ENCODE results near the gene HOXC13. TPM values are rescaled to one million over a fixed set of nuclear protein-coding genes. Genes with fewer than 3 reads are reported as not detected.

HOXC13 gene
- total and polyA plus RNA-seq, 7 experiments from 2014 or later, result not detected

DNA sequence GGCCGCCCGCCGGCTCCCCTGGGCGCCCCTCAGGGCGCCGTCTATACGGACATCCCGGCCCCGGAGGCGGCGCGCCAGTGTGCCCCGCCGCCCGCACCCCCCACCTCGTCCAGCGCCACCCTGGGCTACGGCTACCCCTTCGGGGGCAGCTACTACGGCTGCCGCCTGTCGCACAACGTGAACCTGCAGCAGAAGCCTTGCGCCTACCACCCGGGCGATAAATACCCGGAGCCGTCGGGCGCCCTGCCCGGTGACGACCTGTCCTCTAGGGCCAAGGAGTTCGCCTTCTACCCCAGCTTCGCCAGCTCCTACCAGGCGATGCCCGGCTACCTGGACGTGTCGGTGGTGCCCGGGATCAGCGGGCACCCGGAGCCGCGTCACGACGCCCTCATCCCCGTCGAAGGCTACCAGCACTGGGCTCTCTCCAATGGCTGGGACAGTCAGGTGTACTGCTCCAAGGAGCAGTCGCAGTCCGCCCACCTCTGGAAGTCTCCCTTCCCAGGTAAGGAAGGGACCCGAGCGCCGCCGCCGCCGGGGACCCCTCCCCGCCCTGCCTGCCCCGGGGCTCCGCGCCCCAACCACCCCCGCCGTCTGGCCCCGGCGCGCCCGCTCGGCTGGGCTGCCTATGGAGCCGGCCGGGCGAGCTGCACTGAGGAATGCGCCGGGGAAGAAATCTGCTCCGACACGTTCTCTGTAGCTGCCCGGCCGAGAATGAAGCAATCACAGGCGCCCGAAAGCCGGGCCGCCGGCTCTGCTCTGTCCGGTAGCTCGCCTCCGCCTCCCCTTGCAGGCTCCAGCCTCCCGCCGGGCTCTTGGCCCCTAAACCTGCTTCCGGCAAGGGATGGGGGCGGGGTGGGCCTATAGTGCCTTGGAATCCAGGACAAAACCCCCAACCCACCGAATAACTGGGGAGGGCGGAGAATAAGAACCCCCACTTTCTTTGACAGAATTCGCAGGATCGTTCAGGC is 794 bp downstream of the HOXC13 start:
- CTCF ChIA-PET, result no interaction called here
- Histone ChIP-seq H3K9me3 (ENCODE audit: control insufficient read depth in 2 of 3, low read length in 3 of 3) (no peaks in the 10 kb centered on the region), H3K36me3 (ENCODE audit: control insufficient read depth in 2 of 3, insufficient read depth in 3 of 3, low read length in 3 of 3) (no peaks in the 10 kb centered on the region), H3K27ac (ENCODE audit: low read depth, low read length) (no peak overlapping the region), H3K27me3 (ENCODE audit: control insufficient read depth in 2 of 2, insufficient read depth in 2 of 2, low read length in 2 of 2) (peaks cover 18 to 47% of the 10 kb centered on the region in 2 donors), H3K4me1 (ENCODE audit: control insufficient read depth in 2 of 2, insufficient read depth in 2 of 2, low read length in 2 of 2) (peaks cover 0 to 3% of the 10 kb centered on the region in 2 donors), H3K4me3 (ENCODE audit: low read length) (no peak overlapping the region)
- Mint-ChIP-seq H3K4me3 (peak overlapping the region in 7 of 10 donors; percentile 3 to 58 (median 20)), H3K36me3 (peaks cover 0 to 1% (median 0%) of the 10 kb centered on the region in 5 donors), H3K27ac (peak overlapping the region in 3 of 9 donors; percentile 5 to 42 (median 7)), H3K9me3 (peaks cover 0 to 16% (median 0%) of the 10 kb centered on the region in 11 donors), H3K27me3 (peaks cover 84 to 95% (median 90%) of the 10 kb centered on the region in 5 donors), H3K4me1 (peaks cover 0 to 35% (median 23%) of the 10 kb centered on the region in 7 donors)
- DNase-seq (no peak), ATAC-seq (no peak)
- intact Hi-C loops (cut with micrococcal nuclease), result loop anchor here in 1 of 2 donors (5.0 kb wide), 3 partner anchors 43 to 113 kb away; partner anchors contain the start of gene HOXC4
- POLR2A ChIA-PET, result no interaction called here

DNA sequence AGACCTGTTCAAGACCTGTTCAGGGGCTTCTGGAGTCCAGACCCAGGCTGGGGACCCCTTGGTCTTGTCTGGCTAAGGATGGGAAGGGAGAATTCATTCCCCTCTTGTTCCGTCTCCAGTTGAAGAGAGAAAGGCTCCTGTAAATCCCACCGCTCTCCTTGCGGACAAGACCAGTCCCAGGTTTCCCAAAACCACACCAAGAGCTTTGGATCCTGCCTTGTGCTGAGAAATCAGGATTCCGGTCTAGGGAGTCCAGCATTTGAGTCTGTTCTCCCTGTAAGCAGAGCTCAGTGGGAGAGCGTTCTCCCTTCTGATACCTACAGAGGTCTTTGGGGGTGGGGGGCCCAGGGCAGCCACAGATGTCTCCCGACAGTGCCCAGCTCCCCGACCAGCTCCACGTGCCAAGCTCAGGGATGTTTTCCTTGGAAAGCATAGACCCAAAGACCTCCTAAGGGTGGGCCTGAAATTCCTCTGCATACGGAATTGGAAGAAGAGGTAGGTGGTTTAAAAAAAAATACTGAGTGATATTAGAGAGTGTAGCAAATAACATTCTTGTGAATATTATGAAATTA is 1.9 kb downstream of the HOXC13 start:
- intact Hi-C loops (cut with micrococcal nuclease), result loop anchor here in 1 of 2 donors (5.0 kb wide), 1 partner anchor 112 kb away; the partner anchor contains the start of gene HOXC4
- ChIA-PET CTCF (interaction anchor here (1.0 kb wide), 1 partner anchor 66 kb away, joined by 3 read pairs; no protein-coding TSS in a partner anchor), POLR2A (no interaction called here)
- H3K4me1 Mint-ChIP-seq, result peaks cover 2 to 33% (median 17%) of the 10 kb centered on the region in 7 donors
- peak overlapping the region in 3 of 10 donors; percentile 0 to 44 (median 3) for H3K4me3 Mint-ChIP-seq
- DNase-seq (no peak), ATAC-seq (no peak)
- H3K27ac ChIP-seq (ENCODE audit: low read depth, low read length), result no peak overlapping the region
- peaks cover 0 to 1% (median 0%) of the 10 kb centered on the region in 5 donors for H3K36me3 Mint-ChIP-seq
- peaks cover 18 to 51% of the 10 kb centered on the region in 2 donors for H3K27me3 ChIP-seq (ENCODE audit: control insufficient read depth in 2 of 2, insufficient read depth in 2 of 2, low read length in 2 of 2)
- peaks cover 84 to 95% (median 90%) of the 10 kb centered on the region in 5 donors for H3K27me3 Mint-ChIP-seq
- no peaks in the 10 kb centered on the region for H3K9me3 ChIP-seq (ENCODE audit: control insufficient read depth in 2 of 3, low read length in 3 of 3)
- no peak overlapping the region for H3K4me3 ChIP-seq (ENCODE audit: low read length)
- H3K27ac Mint-ChIP-seq, result peak overlapping the region in 2 of 9 donors; percentile 7 to 43
- H3K9me3 Mint-ChIP-seq, result peaks cover 0 to 16% (median 0%) of the 10 kb centered on the region in 11 donors
- H3K36me3 ChIP-seq (ENCODE audit: control insufficient read depth in 2 of 3, insufficient read depth in 3 of 3, low read length in 3 of 3), result no peaks in the 10 kb centered on the region
- no peaks in the 10 kb centered on the region for H3K4me1 ChIP-seq (ENCODE audit: control insufficient read depth in 2 of 2, insufficient read depth in 2 of 2, low read length in 2 of 2)

DNA sequence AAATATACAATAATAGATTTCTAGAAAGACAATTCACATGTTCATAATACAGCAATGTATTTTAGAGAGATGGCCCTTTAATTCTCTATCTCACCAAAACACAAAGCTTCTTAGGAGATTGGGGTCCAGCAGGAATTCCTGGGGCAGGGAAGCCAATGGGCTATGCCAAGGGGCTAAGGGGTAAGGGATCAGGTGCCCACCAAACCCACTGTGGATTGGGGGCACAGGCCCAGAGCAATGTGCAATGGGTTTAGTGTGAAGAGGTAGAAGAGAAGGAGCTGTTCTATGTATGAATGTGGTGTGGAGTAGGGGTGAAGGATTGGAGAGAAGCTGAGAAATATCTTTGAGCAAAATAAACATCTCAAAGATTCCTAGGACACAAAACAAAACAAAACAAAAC is 2.6 kb downstream of the HOXC13 start:
- POLR2A ChIA-PET, result no interaction called here
- CTCF ChIA-PET, result interaction anchor here (1.0 kb wide), 1 partner anchor 66 kb away, joined by 3 read pairs; no protein-coding TSS in a partner anchor
- ATAC-seq, result no peak

DNA sequence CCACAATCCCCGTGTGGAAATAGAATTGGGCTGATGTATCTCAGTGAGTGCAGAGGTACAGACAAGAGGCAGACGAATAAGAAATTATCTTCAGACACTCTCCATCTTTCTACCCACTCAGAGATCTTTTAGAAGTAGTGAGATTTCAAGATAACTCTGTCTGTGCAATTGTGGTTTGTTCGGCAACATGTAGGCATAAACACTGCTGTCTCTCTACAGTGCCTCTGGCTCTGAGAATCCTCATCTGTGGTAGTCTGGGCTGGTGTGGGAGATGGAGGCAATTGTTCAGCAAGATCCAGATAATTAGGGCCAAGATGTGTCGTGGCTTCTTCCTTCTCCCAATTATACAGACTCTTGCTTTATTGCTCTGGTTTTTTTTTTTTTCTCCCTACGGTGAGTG is 3.1 kb downstream of the HOXC13 start:
- peaks cover 0 to 25% (median 8%) of the 10 kb centered on the region in 7 donors for H3K4me1 Mint-ChIP-seq
- Histone ChIP-seq H3K9me3 (ENCODE audit: control insufficient read depth in 2 of 3, low read length in 3 of 3) (no peaks in the 10 kb centered on the region), H3K36me3 (ENCODE audit: control insufficient read depth in 2 of 3, insufficient read depth in 3 of 3, low read length in 3 of 3) (no peaks in the 10 kb centered on the region), H3K27me3 (ENCODE audit: control insufficient read depth in 2 of 2, insufficient read depth in 2 of 2, low read length in 2 of 2) (peaks cover 20 to 62% of the 10 kb centered on the region in 2 donors), H3K27ac (ENCODE audit: low read depth, low read length) (no peak overlapping the region), H3K4me1 (ENCODE audit: control insufficient read depth in 2 of 2, insufficient read depth in 2 of 2, low read length in 2 of 2) (no peaks in the 10 kb centered on the region), H3K4me3 (ENCODE audit: low read length) (no peak overlapping the region)
- H3K9me3 Mint-ChIP-seq, result peaks cover 0 to 16% (median 0%) of the 10 kb centered on the region in 11 donors
- ChIA-PET POLR2A (no interaction called here), CTCF (no interaction called here)
- H3K36me3 Mint-ChIP-seq, result peaks cover 0 to 1% (median 0%) of the 10 kb centered on the region in 5 donors
- ATAC-seq, result no peak
- intact Hi-C loops (cut with micrococcal nuclease), result loop anchor here in 1 of 2 donors (5.0 kb wide), 1 partner anchor 111 kb away; the partner anchor contains the start of gene HOXC4
- peaks cover 86 to 95% (median 90%) of the 10 kb centered on the region in 5 donors for H3K27me3 Mint-ChIP-seq
- H3K27ac Mint-ChIP-seq, result no peak overlapping the region
- no peak for DNase-seq
- no peak overlapping the region for H3K4me3 Mint-ChIP-seq

More for the DNA sequence above, 2.6 kb downstream of the HOXC13 start:
- no peaks in the 10 kb centered on the region for H3K36me3 ChIP-seq (ENCODE audit: control insufficient read depth in 2 of 3, insufficient read depth in 3 of 3, low read length in 3 of 3)
- no peak for DNase-seq
- peaks cover 0 to 16% (median 0%) of the 10 kb centered on the region in 11 donors for H3K9me3 Mint-ChIP-seq
- H3K27me3 Mint-ChIP-seq, result peaks cover 84 to 95% (median 90%) of the 10 kb centered on the region in 5 donors
- peak overlapping the region in 1 of 9 donors; percentile 41 for H3K27ac Mint-ChIP-seq
- peaks cover 0 to 26% (median 10%) of the 10 kb centered on the region in 7 donors for H3K4me1 Mint-ChIP-seq
- H3K36me3 Mint-ChIP-seq, result peaks cover 0 to 1% (median 0%) of the 10 kb centered on the region in 5 donors
- intact Hi-C loops (cut with micrococcal nuclease), result loop anchor here in 1 of 2 donors (5.0 kb wide), 1 partner anchor 111 kb away; the partner anchor contains the start of gene HOXC4
- H3K27me3 ChIP-seq (ENCODE audit: control insufficient read depth in 2 of 2, insufficient read depth in 2 of 2, low read length in 2 of 2), result peaks cover 18 to 58% of the 10 kb centered on the region in 2 donors
- no peaks in the 10 kb centered on the region for H3K4me1 ChIP-seq (ENCODE audit: control insufficient read depth in 2 of 2, insufficient read depth in 2 of 2, low read length in 2 of 2)
- H3K4me3 Mint-ChIP-seq, result no peak overlapping the region
- H3K4me3 ChIP-seq (ENCODE audit: low read length), result no peak overlapping the region
- no peak overlapping the region for H3K27ac ChIP-seq (ENCODE audit: low read depth, low read length)
- no peaks in the 10 kb centered on the region for H3K9me3 ChIP-seq (ENCODE audit: control insufficient read depth in 2 of 3, low read length in 3 of 3)

DNA sequence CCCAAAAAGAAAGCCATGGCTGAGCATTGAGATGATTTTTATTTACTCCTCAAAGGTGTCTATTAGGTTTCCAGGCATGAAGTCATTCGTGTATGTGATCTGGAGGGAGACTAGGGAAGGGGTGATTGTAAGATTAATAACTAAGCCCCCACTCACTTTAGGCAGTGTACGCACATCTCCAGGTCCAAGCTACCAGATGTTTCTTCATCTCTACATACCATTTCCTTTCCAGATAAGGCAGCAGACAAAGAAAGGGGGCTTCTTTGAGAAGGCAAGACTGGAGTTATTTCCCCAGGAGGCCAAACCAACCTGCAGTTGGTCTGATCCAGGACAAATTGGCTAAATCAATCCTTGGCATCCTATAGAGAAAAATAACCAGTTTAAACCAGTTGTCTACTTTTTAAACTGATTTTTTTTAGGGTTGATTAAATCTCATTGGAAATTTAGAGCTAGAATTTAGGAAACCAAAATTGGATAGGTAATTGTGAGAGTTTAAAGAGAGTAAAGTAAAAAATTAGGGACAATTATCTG is 3.9 kb downstream of the HOXC13 start:
- Histone ChIP-seq H3K27ac (ENCODE audit: low read depth, low read length) (no peak overlapping the region), H3K9me3 (ENCODE audit: control insufficient read depth in 2 of 3, low read length in 3 of 3) (no peaks in the 10 kb centered on the region), H3K36me3 (ENCODE audit: control insufficient read depth in 2 of 3, insufficient read depth in 3 of 3, low read length in 3 of 3) (no peaks in the 10 kb centered on the region), H3K4me1 (ENCODE audit: control insufficient read depth in 2 of 2, insufficient read depth in 2 of 2, low read length in 2 of 2) (no peaks in the 10 kb centered on the region), H3K27me3 (ENCODE audit: control insufficient read depth in 2 of 2, insufficient read depth in 2 of 2, low read length in 2 of 2) (peaks cover 18 to 59% of the 10 kb centered on the region in 2 donors), H3K4me3 (ENCODE audit: low read length) (no peak overlapping the region)
- no peaks in the 10 kb centered on the region for H3K36me3 Mint-ChIP-seq
- intact Hi-C loops (cut with micrococcal nuclease), result loop anchor here in 1 of 2 donors (5.0 kb wide), 1 partner anchor 110 kb away; the partner anchor contains the start of gene HOXC4
- H3K4me3 Mint-ChIP-seq, result no peak overlapping the region
- peaks cover 83 to 91% (median 89%) of the 10 kb centered on the region in 5 donors for H3K27me3 Mint-ChIP-seq
- POLR2A ChIA-PET, result no interaction called here
- peaks cover 0 to 16% (median 0%) of the 10 kb centered on the region in 11 donors for H3K9me3 Mint-ChIP-seq
- DNase-seq (no peak), ATAC-seq (no peak)
- peaks cover 0 to 18% (median 6%) of the 10 kb centered on the region in 7 donors for H3K4me1 Mint-ChIP-seq
- CTCF ChIA-PET, result interaction anchor here (0.8 to 1.7 kb wide), 3 partner anchors 9 to 12 kb away, joined by 3 to 4 read pairs (median 3); partner anchors contain the start of gene HOXC12
- H3K27ac Mint-ChIP-seq, result no peak overlapping the region

DNA sequence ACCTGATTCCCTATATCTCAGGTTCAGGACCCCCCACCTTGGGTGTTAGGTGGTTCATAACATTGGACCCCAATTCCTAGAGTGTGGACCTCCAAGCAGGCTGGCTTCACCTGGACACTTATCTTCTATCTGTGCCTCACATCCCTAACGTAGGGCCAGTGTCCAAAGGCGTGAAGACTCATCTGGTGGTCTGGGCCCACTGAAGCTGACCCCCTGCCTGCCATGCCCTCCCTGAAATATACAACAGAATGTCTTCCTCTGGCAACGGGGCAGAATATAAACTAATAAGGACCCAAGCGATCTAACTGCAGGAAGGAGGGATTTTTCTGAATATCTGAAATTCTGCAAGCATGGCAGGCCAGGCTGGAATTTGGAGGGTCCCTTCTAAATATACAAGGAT is 5.6 kb downstream of the HOXC13 start:
- H3K27ac Mint-ChIP-seq, result no peak overlapping the region
- Histone ChIP-seq H3K9me3 (ENCODE audit: control insufficient read depth in 2 of 3, low read length in 3 of 3) (no peaks in the 10 kb centered on the region), H3K4me3 (ENCODE audit: low read length) (no peak overlapping the region), H3K36me3 (ENCODE audit: control insufficient read depth in 2 of 3, insufficient read depth in 3 of 3, low read length in 3 of 3) (no peaks in the 10 kb centered on the region), H3K4me1 (ENCODE audit: control insufficient read depth in 2 of 2, insufficient read depth in 2 of 2, low read length in 2 of 2) (no peaks in the 10 kb centered on the region), H3K27ac (ENCODE audit: low read depth, low read length) (no peak overlapping the region), H3K27me3 (ENCODE audit: control insufficient read depth in 2 of 2, insufficient read depth in 2 of 2, low read length in 2 of 2) (peaks cover 17 to 62% of the 10 kb centered on the region in 2 donors)
- peaks cover 0 to 11% (median 0%) of the 10 kb centered on the region in 11 donors for H3K9me3 Mint-ChIP-seq
- ChIA-PET CTCF (no interaction called here), POLR2A (no interaction called here)
- ATAC-seq (no peak), DNase-seq (no peak)
- peaks cover 0 to 10% (median 2%) of the 10 kb centered on the region in 7 donors for H3K4me1 Mint-ChIP-seq
- intact Hi-C loops (cut with micrococcal nuclease), result loop anchor here in 1 of 2 donors (5.0 kb wide), 1 partner anchor 108 kb away; the partner anchor contains the start of gene HOXC4
- no peaks in the 10 kb centered on the region for H3K36me3 Mint-ChIP-seq
- peaks cover 91 to 94% (median 93%) of the 10 kb centered on the region in 5 donors for H3K27me3 Mint-ChIP-seq
- no peak overlapping the region for H3K4me3 Mint-ChIP-seq

Data from naive thymus-derived CD4-positive, alpha-beta T cell (primary cell).